ENCODE data around the gene ITGAL. TPM values are rescaled to one million over a fixed set of nuclear protein-coding genes. Genes with fewer than 3 reads are reported as not detected.

The ITGAL gene
- total RNA-seq, 1 experiment from 2014 or later = 0.57 TPM

DNA sequence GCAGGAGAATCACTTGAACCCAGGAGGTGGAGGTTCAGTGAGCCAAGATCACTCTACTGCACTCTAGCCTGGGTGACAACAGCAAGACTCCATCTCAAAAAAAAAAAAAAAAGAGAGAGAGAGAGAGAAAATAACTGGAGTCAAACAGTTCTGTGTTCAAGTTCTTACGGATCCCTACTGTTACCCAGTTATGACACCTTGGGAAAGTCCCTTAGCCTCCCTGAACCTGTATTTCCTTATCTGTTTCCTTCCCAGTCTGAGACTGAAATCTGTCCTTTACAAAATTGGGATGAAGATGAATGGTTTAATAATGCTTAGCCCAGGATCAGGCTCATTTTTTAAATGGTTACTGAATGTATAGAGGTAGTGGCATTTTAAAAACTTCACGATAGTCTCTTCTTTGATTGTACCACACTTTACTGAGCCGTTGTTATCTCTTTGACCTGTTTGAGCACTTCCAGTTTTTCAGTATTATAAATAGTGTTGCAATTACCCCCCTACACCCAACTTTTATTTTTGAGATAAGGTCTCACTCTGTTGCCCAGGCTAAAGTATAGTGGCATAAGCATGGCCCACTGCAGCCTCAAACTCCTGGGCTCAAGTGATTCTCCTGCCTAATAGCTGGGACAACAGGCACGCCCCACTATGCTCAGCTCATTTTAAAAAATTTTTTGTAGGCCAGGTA is 36.7 kb downstream of the ITGAL start:
- H3K4me1 ChIP-seq = no peaks in the 10 kb centered on the region

DNA sequence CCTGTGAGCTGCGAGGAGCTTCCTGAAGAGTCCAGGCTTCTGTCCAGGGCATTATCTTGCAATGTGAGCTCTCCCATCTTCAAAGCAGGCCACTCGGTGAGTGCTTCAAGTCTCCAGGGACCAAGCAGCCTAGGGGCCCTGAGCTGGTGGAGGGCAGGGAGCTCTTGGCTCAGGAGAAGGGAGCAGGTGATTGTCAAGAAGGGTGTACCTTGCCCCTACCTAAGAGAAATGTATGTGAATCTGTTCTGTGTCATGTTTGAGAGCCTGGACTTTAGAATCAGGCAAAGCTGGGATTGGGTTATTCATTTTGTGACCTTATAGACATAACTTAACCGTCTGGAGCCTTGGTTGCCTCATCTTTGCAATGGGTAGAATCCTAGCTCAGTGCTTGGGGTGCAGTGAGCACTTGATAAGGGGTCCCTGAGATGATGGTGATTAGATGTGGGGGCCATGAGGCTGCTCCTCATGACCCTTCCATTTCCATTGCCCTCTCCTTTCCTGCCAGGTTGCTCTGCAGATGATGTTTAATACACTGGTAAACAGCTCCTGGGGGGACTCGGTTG is 37.9 kb downstream of the ITGAL start:
- Mint-ChIP-seq H3K27me3 (ENCODE audit: insufficient read depth, unreplicated experiment) (no peaks in the 10 kb centered on the region), H3K27ac (ENCODE audit: unreplicated experiment) (no peak overlapping the region), H3K4me1 (ENCODE audit: low read depth, unreplicated experiment) (no peaks in the 10 kb centered on the region), H3K4me3 (ENCODE audit: unreplicated experiment) (no peak overlapping the region), H3K9me3 (ENCODE audit: unreplicated experiment) (no peaks in the 10 kb centered on the region), H3K36me3 (ENCODE audit: insufficient read depth, unreplicated experiment) (no peaks in the 10 kb centered on the region)
- intact Hi-C loops (cut with micrococcal nuclease; ENCODE audit: unreplicated experiment) = no loop called here
- Histone ChIP-seq H3K36me3 (ENCODE audit: control insufficient read depth, insufficient read depth, low read length) (no peaks in the 10 kb centered on the region), H3K4me1 (no peaks in the 10 kb centered on the region), H3K9me3 (no peaks in the 10 kb centered on the region), H3K27me3 (replicated peaks; ENCODE audit: control insufficient read depth, insufficient read depth, low read length) (no peaks in the 10 kb centered on the region), H3K4me3 (ENCODE audit: low read depth, low read length) (no peak overlapping the region)
- CTCF ChIA-PET = no interaction called here
- POLR2A ChIA-PET = interaction anchor here (0.6 kb wide), 1 partner anchor 181 kb away, joined by 4 read pairs; no protein-coding TSS in a partner anchor
- no peak for DNase-seq
- TF ChIP-seq, protein P1, sequence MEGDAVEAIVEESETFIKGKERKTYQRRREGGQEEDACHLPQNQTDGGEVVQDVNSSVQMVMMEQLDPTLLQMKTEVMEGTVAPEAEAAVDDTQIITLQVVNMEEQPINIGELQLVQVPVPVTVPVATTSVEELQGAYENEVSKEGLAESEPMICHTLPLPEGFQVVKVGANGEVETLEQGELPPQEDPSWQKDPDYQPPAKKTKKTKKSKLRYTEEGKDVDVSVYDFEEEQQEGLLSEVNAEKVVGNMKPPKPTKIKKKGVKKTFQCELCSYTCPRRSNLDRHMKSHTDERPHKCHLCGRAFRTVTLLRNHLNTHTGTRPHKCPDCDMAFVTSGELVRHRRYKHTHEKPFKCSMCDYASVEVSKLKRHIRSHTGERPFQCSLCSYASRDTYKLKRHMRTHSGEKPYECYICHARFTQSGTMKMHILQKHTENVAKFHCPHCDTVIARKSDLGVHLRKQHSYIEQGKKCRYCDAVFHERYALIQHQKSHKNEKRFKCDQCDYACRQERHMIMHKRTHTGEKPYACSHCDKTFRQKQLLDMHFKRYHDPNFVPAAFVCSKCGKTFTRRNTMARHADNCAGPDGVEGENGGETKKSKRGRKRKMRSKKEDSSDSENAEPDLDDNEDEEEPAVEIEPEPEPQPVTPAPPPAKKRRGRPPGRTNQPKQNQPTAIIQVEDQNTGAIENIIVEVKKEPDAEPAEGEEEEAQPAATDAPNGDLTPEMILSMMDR (IDR thresholded peaks at IDR 0.05; ENCODE audit: insufficient read depth in 1 of 2, low read depth in 1 of 2, low read length in 1 of 2, severe bottlenecking in 1 of 2, unreplicated experiment in 1 of 2) = no peak
- BruUV-seq (replicated peaks) = no TSS peak

More for the DNA sequence above, 36.7 kb downstream of the ITGAL start:
- no peaks in the 10 kb centered on the region for H3K27me3 Mint-ChIP-seq (ENCODE audit: insufficient read depth, unreplicated experiment)
- H3K4me1 Mint-ChIP-seq (ENCODE audit: low read depth, unreplicated experiment) = no peaks in the 10 kb centered on the region
- intact Hi-C loops (cut with micrococcal nuclease; ENCODE audit: unreplicated experiment) = no loop called here
- no peak overlapping the region for H3K27ac Mint-ChIP-seq (ENCODE audit: unreplicated experiment)
- no peaks in the 10 kb centered on the region for H3K36me3 Mint-ChIP-seq (ENCODE audit: insufficient read depth, unreplicated experiment)
- TF ChIP-seq, protein P1 (IDR thresholded peaks at IDR 0.05; ENCODE audit: insufficient read depth in 1 of 2, low read depth in 1 of 2, low read length in 1 of 2, severe bottlenecking in 1 of 2, unreplicated experiment in 1 of 2) = no peak
- H3K4me3 Mint-ChIP-seq (ENCODE audit: unreplicated experiment) = no peak overlapping the region
- CTCF ChIA-PET = no interaction called here
- POLR2A ChIA-PET = no interaction called here
- H3K9me3 Mint-ChIP-seq (ENCODE audit: unreplicated experiment) = no peaks in the 10 kb centered on the region
- no TSS peak for BruUV-seq (replicated peaks)
- no peak for DNase-seq
- Histone ChIP-seq H3K36me3 (ENCODE audit: control insufficient read depth, insufficient read depth, low read length) (no peaks in the 10 kb centered on the region), H3K27me3 (replicated peaks; ENCODE audit: control insufficient read depth, insufficient read depth, low read length) (no peaks in the 10 kb centered on the region), H3K4me3 (ENCODE audit: low read depth, low read length) (no peak overlapping the region), H3K9me3 (no peaks in the 10 kb centered on the region)

GRCh38 chr16:30511509-30511908 is 39.0 kb downstream of the ITGAL start:
- Mint-ChIP-seq H3K9me3 (ENCODE audit: unreplicated experiment) (no peaks in the 10 kb centered on the region), H3K4me3 (ENCODE audit: unreplicated experiment) (no peak overlapping the region), H3K36me3 (ENCODE audit: insufficient read depth, unreplicated experiment) (no peaks in the 10 kb centered on the region), H3K27me3 (ENCODE audit: insufficient read depth, unreplicated experiment) (no peaks in the 10 kb centered on the region), H3K27ac (ENCODE audit: unreplicated experiment) (no peak overlapping the region), H3K4me1 (ENCODE audit: low read depth, unreplicated experiment) (no peaks in the 10 kb centered on the region)
- H3K36me3 ChIP-seq (ENCODE audit: control insufficient read depth, insufficient read depth, low read length) = no peaks in the 10 kb centered on the region
- POLR2A ChIA-PET = interaction anchor here (0.6 kb wide), 1 partner anchor 54 kb away, joined by 3 read pairs; no protein-coding TSS in a partner anchor
- TF ChIP-seq, protein P1 (IDR thresholded peaks at IDR 0.05; ENCODE audit: insufficient read depth in 1 of 2, low read depth in 1 of 2, low read length in 1 of 2, severe bottlenecking in 1 of 2, unreplicated experiment in 1 of 2) = no peak
- no peaks in the 10 kb centered on the region for H3K9me3 ChIP-seq
- no peak for DNase-seq
- CTCF ChIA-PET = no interaction called here
- BruUV-seq (replicated peaks) = no TSS peak
- no peaks in the 10 kb centered on the region for H3K4me1 ChIP-seq
- intact Hi-C loops (cut with micrococcal nuclease; ENCODE audit: unreplicated experiment) = no loop called here
- no peak overlapping the region for H3K4me3 ChIP-seq (ENCODE audit: low read depth, low read length)
- H3K27me3 ChIP-seq (replicated peaks; ENCODE audit: control insufficient read depth, insufficient read depth, low read length) = no peaks in the 10 kb centered on the region
